ENCODE data around the gene HNRNPL.
"Not testable (repeated sequence)": the region's sequence is repeated elsewhere in the genome, so short reads cannot be mapped to it uniquely, and the experiment has no call there.

Gene HNRNPL

DNA sequence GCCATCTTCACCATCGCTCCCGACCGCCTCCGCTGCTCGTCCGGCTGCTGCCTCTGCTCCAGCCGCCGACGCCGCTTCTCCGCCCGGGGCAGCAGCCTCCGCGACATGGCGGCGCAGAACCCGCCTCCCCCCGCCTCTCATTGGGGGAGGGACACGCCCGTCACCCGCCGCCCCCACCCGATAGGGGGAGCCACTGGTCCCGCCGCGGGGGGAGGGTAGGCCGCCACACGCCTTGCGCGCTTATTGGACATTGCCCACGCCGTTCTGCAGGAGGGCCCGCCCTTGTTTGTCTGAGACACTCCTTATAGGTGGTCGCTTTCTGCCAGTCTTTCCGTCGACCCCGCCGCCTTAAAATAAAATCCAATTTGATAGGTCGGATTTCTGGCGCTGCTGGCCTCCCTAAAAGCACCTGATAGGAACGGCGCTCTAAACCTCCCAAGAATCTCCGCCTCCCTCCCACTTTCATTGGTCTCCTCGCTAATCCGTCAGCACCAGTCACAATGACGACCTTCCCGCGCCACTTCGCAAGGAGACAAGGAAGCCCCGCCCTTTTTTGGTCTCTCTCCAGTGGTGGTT lies at the start of gene HNRNPL:
Gene HNRNPL, minus strand, starts transcription at position 127 of the 576 bp plus-strand sequence. Its CDS starts 20 bp downstream, at position 107.
- DNase-seq: peak; percentile 100

- no peak for DNase-seq
Measured at GRCh38 chr19:38898788-38899446, 49.1 kb upstream of the HNRNPL start.

- no peak for DNase-seq
Measured at GRCh38 chr19:38894968-38895367, 45.2 kb upstream of the HNRNPL start.

GRCh38 chr19:38893341-38893771 lies 43.6 kb upstream of the HNRNPL start:
- no peak for DNase-seq

DNA sequence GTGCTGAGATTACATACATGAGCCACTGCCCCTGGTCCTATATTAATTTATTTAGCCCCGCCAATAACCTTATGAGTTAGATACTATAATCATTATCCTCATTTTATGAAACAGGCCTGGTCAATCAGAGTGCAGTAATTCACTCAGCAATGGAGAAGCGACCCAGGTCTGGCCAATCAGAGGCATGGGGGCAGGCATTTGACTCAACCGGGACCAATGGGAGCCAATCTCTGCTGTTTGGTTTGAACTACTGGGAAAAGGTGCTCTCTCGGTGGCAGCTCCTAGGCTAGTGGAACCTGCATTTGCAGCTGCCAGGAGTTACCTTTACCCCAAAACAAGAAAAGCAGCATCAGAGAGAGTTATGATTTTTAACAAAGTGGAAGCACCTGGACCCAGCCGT lies 43.1 kb upstream of the HNRNPL start:
- no peak for DNase-seq

- no peak for DNase-seq
Measured at GRCh38 chr19:38891771-38892170, 42.0 kb upstream of the HNRNPL start.

GRCh38 chr19:38890686-38891085 lies 40.9 kb upstream of the HNRNPL start:
- DNase-seq: no peak

DNA sequence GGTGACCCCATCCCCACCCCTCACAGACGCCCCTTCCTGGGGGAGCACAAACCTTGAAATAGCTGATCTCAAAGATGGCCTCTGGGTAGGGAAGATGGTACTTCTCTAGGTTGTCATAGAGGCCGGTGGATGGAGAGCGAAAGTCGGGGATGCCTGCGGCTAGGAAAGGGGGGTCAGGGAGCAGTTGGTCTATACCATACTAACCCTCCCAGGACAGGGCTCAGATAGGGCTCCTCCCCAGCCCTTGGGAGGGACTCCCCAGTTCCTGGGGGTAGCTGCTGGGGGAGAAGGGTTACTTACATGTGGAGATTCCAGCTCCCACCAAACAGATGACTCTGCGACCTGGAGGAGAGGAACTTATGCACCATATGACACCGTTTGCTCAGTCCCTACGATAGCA lies 40.0 kb upstream of the HNRNPL start:
- no peak for DNase-seq

DNA sequence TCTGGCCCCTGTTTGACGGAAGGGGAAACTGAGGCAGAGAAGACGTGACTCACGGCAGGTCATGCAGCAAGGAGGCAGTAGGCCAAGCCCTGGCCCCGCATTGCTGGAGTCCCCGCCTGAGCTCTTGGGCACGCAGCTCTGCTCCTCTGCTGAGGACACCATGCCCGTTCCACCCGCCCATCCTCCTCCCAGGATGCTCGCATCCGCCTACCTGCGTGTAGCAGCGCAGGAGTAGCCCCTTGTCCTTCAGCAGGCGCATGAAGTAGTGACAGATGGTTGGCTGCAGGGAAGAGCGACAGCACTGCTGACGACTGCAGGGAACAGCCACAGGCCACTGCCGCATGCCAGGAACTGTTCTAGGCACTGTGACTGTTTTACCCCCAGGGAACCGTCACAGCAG lies 39.1 kb upstream of the HNRNPL start:
- no peak for DNase-seq

- DNase-seq: not testable (repeated sequence)
Measured at GRCh38 chr19:38884691-38885090, 34.9 kb upstream of the HNRNPL start.

- DNase-seq: no peak
Measured at GRCh38 chr19:38883286-38883685, 33.5 kb upstream of the HNRNPL start.

- DNase-seq: no peak
Measured at GRCh38 chr19:38880882-38881609, 31.3 kb upstream of the HNRNPL start.

- no peak for DNase-seq
Measured at GRCh38 chr19:38880076-38880881, 30.5 kb upstream of the HNRNPL start.

DNA sequence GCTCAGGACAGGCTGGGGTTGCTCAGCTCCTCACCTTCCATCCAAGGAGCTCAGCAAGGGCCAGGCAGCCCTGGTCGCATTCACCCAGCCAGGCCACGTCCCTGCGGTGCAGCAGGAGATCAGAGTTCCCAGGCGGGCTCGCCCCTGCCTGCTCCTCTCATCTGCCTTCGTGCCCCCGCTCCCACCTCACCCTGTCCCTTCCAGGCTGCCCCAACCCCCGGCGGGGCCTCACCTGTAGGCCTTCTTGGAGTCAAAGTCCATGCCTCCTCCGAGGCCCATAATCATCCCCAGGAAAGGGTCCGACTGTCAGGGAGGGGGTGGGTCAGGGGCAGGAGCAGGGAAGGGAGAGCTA lies 29.6 kb upstream of the HNRNPL start:
- no peak for DNase-seq

GRCh38 chr19:38878575-38879399 lies 29.0 kb upstream of the HNRNPL start:
- no peak for DNase-seq

DNA sequence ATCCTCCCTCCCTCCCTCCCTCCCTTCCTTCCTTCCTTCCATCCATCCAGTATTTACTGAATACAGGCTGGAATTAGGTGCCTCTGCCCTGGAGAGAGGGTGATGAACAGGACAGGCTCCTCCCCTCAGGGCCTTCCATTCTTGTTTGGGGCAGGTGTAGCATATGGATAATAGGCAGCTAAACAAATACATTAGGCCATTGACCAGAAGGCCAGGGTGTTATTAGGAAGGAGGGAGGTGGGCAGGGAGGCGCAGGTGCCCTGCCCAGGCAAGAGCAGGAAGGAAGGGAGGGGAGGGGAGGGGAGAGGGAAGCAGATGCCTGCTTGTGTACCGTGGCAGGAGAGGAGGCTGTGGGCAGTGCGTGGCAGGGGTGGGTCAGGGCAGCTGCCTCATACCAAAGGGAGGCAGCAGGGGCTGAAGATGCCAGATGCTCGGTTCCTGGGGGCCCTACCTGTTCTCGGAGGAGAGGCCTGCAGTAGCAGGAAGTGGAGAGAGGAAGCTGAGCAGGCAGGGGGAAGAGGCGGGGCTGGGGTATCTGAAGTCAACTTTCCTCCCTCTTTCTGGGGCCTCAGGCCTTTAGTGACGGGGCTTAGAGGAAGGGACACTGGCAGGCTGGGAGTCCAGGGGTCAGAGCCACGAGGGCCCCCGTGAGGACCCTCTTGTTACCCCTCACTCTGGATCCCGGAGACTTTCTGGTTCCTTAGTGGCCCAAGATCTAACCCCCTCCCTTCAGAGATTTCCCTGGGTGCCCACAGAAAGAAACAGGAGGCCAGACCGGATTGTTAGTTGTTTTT lies 28.2 kb upstream of the HNRNPL start, which contains the start of gene RINL:
Gene RINL, minus strand, starts transcription at position 495 of the 794 bp plus-strand sequence. CDS start 1,533 bp downstream, outside the sequence.
- no peak for DNase-seq

DNA sequence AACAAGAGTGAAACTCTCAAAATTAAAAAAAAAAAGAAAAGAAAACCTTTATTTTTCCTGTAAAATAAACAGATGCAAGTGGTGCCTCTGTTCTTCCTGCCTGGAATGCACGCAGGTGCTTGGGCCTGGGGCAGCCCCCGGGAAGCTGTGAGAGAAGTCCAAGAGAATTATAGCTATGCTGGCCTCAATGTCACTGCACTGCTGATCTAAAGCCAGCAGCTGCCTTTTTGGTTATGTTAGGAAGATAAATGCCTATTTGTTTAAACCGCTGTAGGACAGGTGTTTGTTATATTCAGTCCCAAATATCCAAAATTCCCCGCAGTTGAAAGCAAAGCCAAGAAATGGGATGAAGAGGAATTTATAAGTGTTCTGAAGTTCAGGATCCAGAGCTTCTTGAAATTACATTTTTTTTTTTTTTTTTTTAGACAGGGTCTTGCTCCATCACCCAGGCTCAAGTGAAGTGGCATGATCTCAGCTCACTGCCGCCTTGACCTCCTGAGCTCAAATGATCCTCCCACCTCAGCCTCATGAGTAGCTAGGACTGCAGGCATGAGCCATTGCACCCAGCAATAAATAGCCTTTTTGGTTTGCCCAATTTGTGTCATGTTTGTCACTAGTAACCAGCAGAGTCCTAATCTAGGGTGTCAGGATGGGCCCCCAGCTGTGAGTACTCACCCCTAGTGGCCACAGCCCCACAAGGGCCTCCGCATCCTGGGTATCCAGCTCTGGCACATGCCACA lies 26.0 kb upstream of the HNRNPL start:
- no peak for DNase-seq

GRCh38 chr19:38873400-38873799 lies 23.6 kb upstream of the HNRNPL start:
- not testable (repeated sequence) for DNase-seq

- DNase-seq: no peak
Measured at GRCh38 chr19:38870612-38871011, 20.8 kb upstream of the HNRNPL start.

- DNase-seq: no peak
Measured at GRCh38 chr19:38869836-38870607, 20.2 kb upstream of the HNRNPL start.

All from amniotic stem cell (primary cell).